Calu3 (cell line): ENCODE results near the gene MLH1. TPM values are rescaled to one million over a fixed set of nuclear protein-coding genes. Genes with fewer than 3 reads are reported as not detected.

Experiments
- BruUV-seq: library from RNA; stranded (reverse); fragments of 400-500 nt; replicated peaks from 2 replicates; lab custom pipeline; 2021; lab: Mats Ljungman, UMichigan
- CTCF ChIA-PET: fragments of 300-600 bp; sonication (Branson Sonifier 250); formaldehyde crosslinking; loops from one replicate; lab custom pipeline; 2022; ENCODE audit warnings: antibody characterized with exemption; lab: Charles Lee
- DNase-seq: peaks from one replicate; pipeline ENCODE4 v3.0.0; 2022
- H3K27ac Mint-ChIP-seq: one replicate; pipeline ENCODE4 v1.8.0; 2022; ENCODE audit warnings: mixed read lengths; ENCODE audit not compliant: unreplicated experiment
- H3K27me3 Mint-ChIP-seq: one replicate; pipeline ENCODE4 v1.8.0; 2022; ENCODE audit warnings: mixed read lengths; ENCODE audit not compliant: unreplicated experiment
- H3K36me3 Mint-ChIP-seq: one replicate; pipeline ENCODE4 v1.8.0; 2022; ENCODE audit warnings: mild to moderate bottlenecking, moderate library complexity, mixed read lengths; ENCODE audit not compliant: insufficient read depth, unreplicated experiment
- H3K4me1 Mint-ChIP-seq: one replicate; pipeline ENCODE4 v1.8.0; 2022; ENCODE audit warnings: mild to moderate bottlenecking, low read depth, mixed read lengths; ENCODE audit not compliant: unreplicated experiment
- H3K4me3 Mint-ChIP-seq: one replicate; pipeline ENCODE4 v1.8.0; 2022; ENCODE audit warnings: mild to moderate bottlenecking, low read depth, moderate library complexity, mixed read lengths; ENCODE audit not compliant: unreplicated experiment
- H3K9me3 Mint-ChIP-seq: one replicate; pipeline ENCODE4 v1.8.0; 2022; ENCODE audit warnings: low read depth, mixed read lengths; ENCODE audit not compliant: unreplicated experiment
- CTCF ChIP-seq: fragments of 200-600 bp; IDR thresholded peaks from one replicate; pipeline ENCODE4 v1.8.0; 2022; ENCODE audit warnings: antibody characterized with exemption; ENCODE audit not compliant: unreplicated experiment
- intact Hi-C: fragments of 100-400 bp; cut with micrococcal nuclease; formaldehyde crosslinking; loops from one replicate; pipeline ENCODE4 v1.10.0; 2022; ENCODE audit not compliant: unreplicated experiment
- total RNA-seq: library from RNA; stranded (reverse); gene quantifications from 2 replicates; pipeline ENCODE4 v1.2.3, GENCODE V29; 2022

Gene MLH1
- total RNA-seq, 1 experiment from 2014 or later, result 32.8 TPM

DNA sequence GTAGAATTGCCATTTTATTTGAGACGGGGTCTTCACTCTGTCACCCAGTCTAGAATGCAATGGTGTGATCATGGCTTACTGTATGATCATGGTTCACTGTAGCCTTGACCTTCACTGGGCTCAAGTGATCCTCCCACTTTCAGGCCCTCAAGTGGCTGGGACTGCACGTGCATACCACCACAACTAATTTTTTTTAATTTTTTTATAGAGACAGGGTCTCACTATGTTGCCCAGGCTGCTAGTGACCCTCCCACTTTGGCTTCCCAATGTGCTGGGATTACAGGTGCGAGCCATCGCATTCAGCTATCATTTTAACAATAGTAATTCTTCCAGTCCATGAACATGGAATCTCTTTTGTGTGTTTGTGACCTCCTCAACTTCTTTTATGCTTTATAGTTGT, 12.3 kb upstream of the MLH1 start:
- CTCF ChIA-PET, result interaction anchor here (0.7 to 1.9 kb wide), 3 partner anchors 12 to 178 kb away, joined by 3 to 4 read pairs (median 4); partner anchors contain the start of genes EPM2AIP1 and MLH1
- peaks cover 22% of the 10 kb centered on the region for H3K36me3 Mint-ChIP-seq
- no peak overlapping the region for H3K27ac Mint-ChIP-seq
- no peaks in the 10 kb centered on the region for H3K9me3 Mint-ChIP-seq
- H3K27me3 Mint-ChIP-seq, result no peaks in the 10 kb centered on the region
- BruUV-seq, result no TSS peak
- DNase-seq, result no peak
- no peak for TF ChIP-seq CTCF
- intact Hi-C loops, result no loop called here
- no peak overlapping the region for H3K4me3 Mint-ChIP-seq
- no peaks in the 10 kb centered on the region for H3K4me1 Mint-ChIP-seq

- Mint-ChIP-seq H3K9me3 (no peaks in the 10 kb centered on the region), H3K4me3 (no peak overlapping the region), H3K27me3 (no peaks in the 10 kb centered on the region), H3K36me3 (peaks cover 13% of the 10 kb centered on the region), H3K4me1 (peaks cover 9% of the 10 kb centered on the region), H3K27ac (no peak overlapping the region)
- BruUV-seq, result no TSS peak
- CTCF ChIA-PET, result no interaction called here
- no peak for TF ChIP-seq CTCF
- intact Hi-C loops, result no loop called here
- no peak for DNase-seq
These were observed 5.0 kb upstream of the MLH1 start for GRCh38 chr3:36988356-36988755.

DNA sequence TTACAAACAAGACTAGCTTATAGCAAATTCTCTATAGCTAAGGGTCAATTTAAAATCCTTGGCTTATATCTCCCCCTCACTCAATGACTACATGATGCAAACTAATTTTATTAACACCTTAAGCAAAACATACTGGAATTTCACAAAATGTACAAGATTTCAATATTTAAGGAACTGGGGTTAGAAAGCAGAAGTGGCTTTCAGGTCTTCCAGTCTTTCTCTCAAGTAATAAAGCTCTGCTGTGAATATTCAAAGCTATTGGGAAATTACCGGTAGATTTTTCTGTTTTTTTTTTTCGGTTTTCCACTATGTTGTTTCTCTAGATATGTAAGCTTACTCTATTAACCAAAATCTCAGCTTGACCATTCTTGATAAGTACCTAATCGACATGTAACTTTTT, 4.3 kb upstream of the MLH1 start:
- TF ChIP-seq CTCF, result no peak
- intact Hi-C loops, result no loop called here
- Mint-ChIP-seq H3K4me3 (no peak overlapping the region), H3K9me3 (no peaks in the 10 kb centered on the region), H3K27me3 (no peaks in the 10 kb centered on the region), H3K4me1 (peaks cover 9% of the 10 kb centered on the region), H3K36me3 (peaks cover 13% of the 10 kb centered on the region), H3K27ac (no peak overlapping the region)
- no peak for DNase-seq
- no TSS peak for BruUV-seq
- CTCF ChIA-PET, result interaction anchor here (0.6 kb wide), 1 partner anchor 32 kb away, joined by 3 read pairs; no protein-coding TSS in a partner anchor

DNA sequence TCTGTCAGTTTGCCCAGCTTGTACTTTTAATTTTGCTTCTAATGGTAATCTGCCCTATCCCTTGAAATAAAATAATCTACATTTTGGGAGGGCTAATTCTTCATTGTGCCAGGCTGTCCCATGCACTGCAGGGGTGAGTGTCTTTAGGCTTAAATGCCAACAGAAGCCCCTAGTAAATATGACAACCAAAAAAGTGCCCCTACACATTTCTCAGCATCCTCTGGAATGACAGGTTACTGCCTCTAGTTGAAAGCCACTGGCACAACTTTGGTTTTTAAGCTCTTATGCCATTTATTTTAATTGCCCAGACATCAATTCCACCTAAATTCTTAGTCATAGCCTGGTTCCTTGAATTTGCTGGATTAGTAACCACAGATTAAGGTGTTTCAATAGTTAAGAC, 3.8 kb upstream of the MLH1 start:
- CTCF ChIA-PET, result no interaction called here
- H3K4me3 Mint-ChIP-seq, result no peak overlapping the region
- BruUV-seq, result no TSS peak
- H3K9me3 Mint-ChIP-seq, result no peaks in the 10 kb centered on the region
- no peaks in the 10 kb centered on the region for H3K27me3 Mint-ChIP-seq
- no peak for TF ChIP-seq CTCF
- H3K27ac Mint-ChIP-seq, result no peak overlapping the region
- intact Hi-C loops, result no loop called here
- H3K4me1 Mint-ChIP-seq, result peaks cover 9% of the 10 kb centered on the region
- H3K36me3 Mint-ChIP-seq, result peaks cover 13% of the 10 kb centered on the region
- no peak for DNase-seq
